OCI-LY3 (cell line): ENCODE measurements around the gene HDAC4.

Source experiments
- H2AFZ ChIP-seq: fragments of 200-600, 300-600 bp; shearing (Covaris generic); 2 replicates; pipeline ENCODE4 v1.6.0; 2014; ENCODE audit warnings: antibody characterized with exemption, low read depth, low read length
- H3K27ac ChIP-seq: fragments of 200-600, 300-600 bp; sonication (generic); 2 replicates; pipeline ENCODE4 v1.5.1; 2014; ENCODE audit warnings: mild to moderate bottlenecking, low read length, moderate library complexity, mixed read lengths
- H3K27me3 ChIP-seq: fragments of 200-600, 300-600 bp; sonication (generic); 2 replicates; pipeline ENCODE4 v1.6.1; 2014; ENCODE audit warnings: low read depth, low read length, mixed read lengths
- H3K36me3 ChIP-seq: fragments of 200-600, 300-600 bp; sonication (generic); replicated peaks from 2 replicates; pipeline ENCODE3; 2014; ENCODE audit warnings: low read depth, low read length, mixed read lengths
- H3K4me1 ChIP-seq: fragments of 300-600, 200-600 bp; sonication (generic); 2 replicates; pipeline ENCODE4 v1.6.1; 2014; ENCODE audit warnings: low read length, mixed read lengths
- H3K4me2 ChIP-seq: fragments of 200-600, 300-600 bp; sonication (generic); 2 replicates; pipeline ENCODE4 v1.6.1; 2014; ENCODE audit warnings: low read length, mixed read lengths
- H3K4me3 ChIP-seq: fragments of 300-600, 200-600 bp; sonication (generic); 2 replicates; pipeline ENCODE4 v1.5.1; 2014; ENCODE audit warnings: antibody characterized with exemption, mild to moderate bottlenecking, low read length, moderate library complexity
- H3K79me2 ChIP-seq: fragments of 300-600, 200-600 bp; shearing (Covaris generic); 2 replicates; pipeline ENCODE4 v1.6.1; 2014; ENCODE audit warnings: mild to moderate bottlenecking, low read length, mixed read lengths
- H3K9ac ChIP-seq: fragments of 300-600, 200-600 bp; shearing (Covaris generic); 2 replicates; pipeline ENCODE4 v1.6.0; 2014; ENCODE audit warnings: mild to moderate bottlenecking, low read length, moderate library complexity
- H3K9me3 ChIP-seq: fragments of 200-600, 300-600 bp; shearing (Covaris generic); 2 replicates; pipeline ENCODE4 v1.6.1; 2014; ENCODE audit warnings: low read length, mixed read lengths; ENCODE audit not compliant: insufficient read depth
- H4K20me1 ChIP-seq: fragments of 200-600, 300-600 bp; sonication (generic); 2 replicates; pipeline ENCODE4 v1.6.1; 2016; ENCODE audit warnings: low read length, mixed read lengths; ENCODE audit not compliant: insufficient read depth
- CTCF ChIP-seq: fragments of 200-600, 300-600 bp; sonication (generic); IDR thresholded peaks from 2 replicates; pipeline ENCODE4 v1.5.1; 2014; ENCODE audit warnings: antibody characterized with exemption, low read length, low read depth
- EZH2phosphoT487 ChIP-seq: fragments of 200-600 bp; shearing (Covaris generic); IDR thresholded peaks from 2 replicates; pipeline ENCODE4 v1.6.1; 2018; ENCODE audit warnings: antibody characterized with exemption, mixed run types, low read depth

Gene HDAC4

GRCh38 chr2:239360008-239360407 is 40.8 kb downstream of the HDAC4 start:
- Histone ChIP-seq H3K79me2 (no peaks in the 10 kb centered on the region), H3K9me3 (no peaks in the 10 kb centered on the region), H3K4me1 (no peaks in the 10 kb centered on the region), H3K27me3 (no peaks in the 10 kb centered on the region), H3K4me3 (no peak overlapping the region), H4K20me1 (no peaks in the 10 kb centered on the region), H3K4me2 (no peak overlapping the region), H3K36me3 (no peaks in the 10 kb centered on the region), H3K9ac (no peak overlapping the region), H2AFZ (no peak overlapping the region), H3K27ac (no peak overlapping the region)
- no peak for TF ChIP-seq CTCF
- TF ChIP-seq EZH2phosphoT487: no peak

- H3K9me3 ChIP-seq: no peaks in the 10 kb centered on the region
- H2AFZ ChIP-seq: no peak overlapping the region
- H3K27me3 ChIP-seq: no peaks in the 10 kb centered on the region
- H3K27ac ChIP-seq: no peak overlapping the region
- H3K4me1 ChIP-seq: no peaks in the 10 kb centered on the region
- H3K4me3 ChIP-seq: no peak overlapping the region
- no peak overlapping the region for H3K9ac ChIP-seq
- no peaks in the 10 kb centered on the region for H3K36me3 ChIP-seq
- TF ChIP-seq CTCF (no peak), EZH2phosphoT487 (no peak)
- H3K79me2 ChIP-seq: no peaks in the 10 kb centered on the region
- H3K4me2 ChIP-seq: no peak overlapping the region
- no peaks in the 10 kb centered on the region for H4K20me1 ChIP-seq
Measured at GRCh38 chr2:239359196-239359912, 41.5 kb downstream of the HDAC4 start.

GRCh38 chr2:239358062-239358754 is 42.6 kb downstream of the HDAC4 start:
- Histone ChIP-seq H3K27me3 (no peaks in the 10 kb centered on the region), H3K27ac (no peak overlapping the region), H3K36me3 (no peaks in the 10 kb centered on the region), H3K4me2 (no peak overlapping the region), H3K4me3 (no peak overlapping the region), H3K79me2 (no peaks in the 10 kb centered on the region), H2AFZ (no peak overlapping the region), H3K9me3 (no peaks in the 10 kb centered on the region), H4K20me1 (no peaks in the 10 kb centered on the region), H3K9ac (no peak overlapping the region), H3K4me1 (no peaks in the 10 kb centered on the region)
- no peak for TF ChIP-seq CTCF
- TF ChIP-seq EZH2phosphoT487: no peak

GRCh38 chr2:239355724-239356123 is 45.1 kb downstream of the HDAC4 start:
- Histone ChIP-seq H3K79me2 (no peaks in the 10 kb centered on the region), H3K36me3 (no peaks in the 10 kb centered on the region), H3K4me1 (no peaks in the 10 kb centered on the region), H2AFZ (no peak overlapping the region), H3K4me2 (no peak overlapping the region), H3K9ac (no peak overlapping the region), H3K4me3 (no peak overlapping the region), H3K27me3 (no peaks in the 10 kb centered on the region), H4K20me1 (no peaks in the 10 kb centered on the region), H3K27ac (no peak overlapping the region), H3K9me3 (no peaks in the 10 kb centered on the region)
- TF ChIP-seq EZH2phosphoT487: no peak
- TF ChIP-seq CTCF: no peak
